Activated T-helper 9 cell treated with anti-CD3 and anti-CD28 coated beads, Interleukin-2, amount 50 U/mL, for 16 hours (primary cell): Measurements from ENCODE around the gene WNT7A.
"Not testable (repeated sequence)": the region's sequence is repeated elsewhere in the genome, so short reads cannot be mapped to it uniquely, and the experiment has no call there.

Experiments
- DNase-seq: peaks from one replicate; pipeline ENCODE4 v3.0.0-alpha.2; 2020; ENCODE audit warnings: low read depth

WNT7A gene

GRCh38 chr3:13879946-13880810 lies at the start of gene WNT7A:
Gene WNT7A, minus strand, starts transcription at chr3:13880071. Its CDS starts 255 bp downstream, at chr3:13879816.
- peak; percentile 50 for DNase-seq

DNA sequence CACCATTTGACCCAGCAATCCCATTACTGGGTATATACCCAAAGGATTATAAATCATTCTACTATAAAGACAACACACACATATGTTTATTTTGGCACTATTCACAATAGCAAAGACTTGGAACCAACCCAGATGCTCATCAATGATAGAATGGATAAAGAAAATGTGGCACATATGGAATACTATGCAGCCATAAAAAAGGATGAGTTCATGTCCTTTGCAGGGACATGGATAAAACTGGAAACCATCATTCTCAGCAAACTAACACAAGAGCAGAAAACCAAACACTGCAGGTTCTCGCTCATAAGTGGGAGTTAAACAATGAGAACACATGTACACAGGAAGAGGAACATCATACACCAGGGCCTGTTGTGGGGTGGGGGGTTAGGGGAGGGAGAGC lies 48.9 kb upstream of the WNT7A start:
- DNase-seq: not testable (repeated sequence)

DNA sequence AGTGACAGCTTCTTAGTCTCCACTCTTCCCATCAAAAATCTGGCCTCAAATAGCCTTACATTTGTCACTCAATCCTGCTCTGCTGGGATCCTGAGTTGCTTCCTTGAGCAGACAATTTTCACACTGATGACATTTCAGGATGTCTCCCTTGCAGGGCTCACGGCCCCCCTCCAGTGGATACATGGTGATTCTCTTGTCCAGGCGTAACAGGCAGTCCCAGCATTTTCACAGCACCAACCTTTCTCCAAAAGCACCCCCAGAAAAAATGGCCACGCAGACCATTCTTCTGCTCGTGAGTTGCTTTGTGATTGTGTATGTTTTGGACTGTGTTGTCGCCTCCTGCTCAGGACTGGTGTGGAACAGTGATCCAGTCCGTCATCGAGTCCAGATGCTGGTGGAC lies 47.4 kb upstream of the WNT7A start:
- no peak for DNase-seq

- no peak for DNase-seq
Measured at GRCh38 chr3:13916375-13916774, 36.5 kb upstream of the WNT7A start.

GRCh38 chr3:13902648-13903238 lies 22.9 kb upstream of the WNT7A start:
- DNase-seq: no peak

DNA sequence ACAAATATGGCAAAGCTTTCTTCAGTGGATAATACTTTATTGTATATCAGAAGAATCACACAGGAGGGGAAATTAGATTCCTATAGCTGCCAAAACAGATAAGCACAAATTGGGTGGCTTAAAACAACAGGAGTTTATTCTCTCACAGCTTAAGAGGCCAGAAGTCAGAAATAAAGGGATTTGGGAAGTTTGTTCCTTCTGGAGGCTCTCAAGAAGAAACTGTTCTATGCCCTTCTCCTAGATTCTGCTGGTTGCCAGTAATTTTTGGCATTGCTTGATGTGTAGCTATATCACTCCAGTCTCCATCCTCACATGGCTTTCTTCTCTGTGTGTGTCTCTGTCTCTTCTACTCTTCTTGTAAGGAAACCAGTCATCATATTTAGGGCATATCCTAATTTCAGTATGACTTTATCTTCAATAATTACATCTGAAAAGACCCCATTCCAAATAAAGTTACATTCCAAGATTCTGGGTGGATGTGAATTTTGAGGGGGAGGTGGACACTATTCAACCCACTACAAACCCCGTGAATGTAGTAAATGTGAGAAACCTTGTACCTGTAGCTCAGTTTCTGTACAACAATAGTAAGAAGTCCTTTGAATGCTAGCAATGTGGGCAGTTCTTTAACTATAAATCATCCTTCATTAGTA lies 22.2 kb upstream of the WNT7A start:
- no peak for DNase-seq

DNA sequence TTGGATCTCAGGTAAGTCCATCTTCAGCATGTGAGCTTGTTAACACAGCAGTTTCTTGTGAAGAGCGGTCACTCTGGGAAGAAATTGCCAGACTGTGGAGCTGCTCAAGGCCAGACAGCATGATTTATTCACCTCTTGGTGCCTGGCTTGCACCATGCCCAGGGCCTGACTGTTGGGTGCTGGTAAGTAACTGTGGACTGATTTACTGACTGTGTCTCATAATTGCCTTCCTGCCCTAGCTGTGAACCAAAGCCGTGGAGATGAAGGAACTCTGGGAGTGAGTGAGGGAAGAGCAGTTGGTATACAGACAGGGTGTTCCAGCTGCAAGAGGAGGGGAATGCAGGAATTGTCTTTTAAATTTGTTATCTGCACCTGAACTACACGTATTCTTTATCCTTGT lies 18.5 kb upstream of the WNT7A start:
- no peak for DNase-seq

GRCh38 chr3:13896473-13897154 lies 16.7 kb upstream of the WNT7A start:
- peak; percentile 28 for DNase-seq

DNA sequence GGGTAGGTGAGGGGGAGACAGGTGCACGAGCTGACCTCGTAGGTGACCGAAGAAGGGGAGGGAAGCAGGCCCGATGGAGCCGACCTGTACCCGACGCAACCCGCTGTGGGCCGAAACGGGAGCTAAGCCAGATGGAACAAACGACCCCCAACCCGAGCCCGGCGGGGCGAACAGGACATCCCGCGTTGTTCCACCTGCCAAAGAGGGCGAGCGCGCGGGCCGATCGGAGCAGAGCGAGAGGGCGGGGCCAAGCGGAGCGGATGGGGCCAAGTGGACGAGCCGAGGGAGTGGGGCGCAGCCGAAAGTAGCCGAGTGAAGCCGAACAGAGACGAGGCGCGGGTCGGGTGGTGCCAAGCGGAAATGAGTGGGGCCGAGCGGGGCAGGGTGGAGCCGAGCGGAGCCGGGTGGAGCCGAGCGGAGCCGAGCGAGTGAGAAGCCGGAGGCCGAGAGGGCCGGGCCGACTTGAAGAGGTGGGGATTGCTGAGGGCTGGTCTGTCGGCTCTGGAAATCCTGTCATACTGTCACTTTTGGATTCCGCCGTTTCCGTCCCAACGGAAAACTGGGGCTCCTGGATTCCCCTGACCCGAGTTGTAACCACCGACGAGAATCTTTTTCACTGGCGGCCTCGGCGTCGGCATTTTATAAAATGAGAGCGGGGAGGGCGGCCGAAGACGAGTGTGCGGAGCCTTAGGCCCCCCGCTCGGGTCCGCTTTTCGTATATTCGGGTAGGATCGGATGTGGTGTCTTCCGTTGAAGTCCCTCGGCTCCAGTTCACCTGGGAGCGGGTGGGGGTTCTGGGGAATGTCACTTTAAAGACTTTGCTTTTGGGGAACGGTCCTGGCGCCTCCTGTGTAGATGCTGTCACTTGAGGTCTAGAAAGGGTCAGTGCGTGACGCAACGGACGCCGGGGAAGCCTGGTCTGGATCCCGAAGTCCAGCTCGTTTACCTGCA lies 15.6 kb upstream of the WNT7A start:
- DNase-seq: peak; percentile 91

DNA sequence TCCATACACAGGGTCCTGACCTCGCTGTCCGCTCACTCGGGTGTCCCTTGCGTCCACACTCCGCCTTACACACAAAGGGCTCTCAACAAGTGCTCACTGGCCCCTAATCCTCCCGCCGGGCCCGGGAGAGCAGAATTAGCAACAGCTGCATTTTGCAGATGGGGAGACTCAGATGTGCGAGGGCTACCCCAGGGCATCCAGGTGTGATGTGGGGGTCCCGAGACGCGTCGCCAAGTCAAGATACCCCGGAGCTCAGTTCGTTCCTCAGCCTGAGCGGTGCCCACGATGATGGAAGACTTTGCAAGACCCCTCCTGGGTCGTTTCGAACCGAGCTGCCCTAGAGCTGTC lies 14.9 kb upstream of the WNT7A start:
- no peak for DNase-seq

DNA sequence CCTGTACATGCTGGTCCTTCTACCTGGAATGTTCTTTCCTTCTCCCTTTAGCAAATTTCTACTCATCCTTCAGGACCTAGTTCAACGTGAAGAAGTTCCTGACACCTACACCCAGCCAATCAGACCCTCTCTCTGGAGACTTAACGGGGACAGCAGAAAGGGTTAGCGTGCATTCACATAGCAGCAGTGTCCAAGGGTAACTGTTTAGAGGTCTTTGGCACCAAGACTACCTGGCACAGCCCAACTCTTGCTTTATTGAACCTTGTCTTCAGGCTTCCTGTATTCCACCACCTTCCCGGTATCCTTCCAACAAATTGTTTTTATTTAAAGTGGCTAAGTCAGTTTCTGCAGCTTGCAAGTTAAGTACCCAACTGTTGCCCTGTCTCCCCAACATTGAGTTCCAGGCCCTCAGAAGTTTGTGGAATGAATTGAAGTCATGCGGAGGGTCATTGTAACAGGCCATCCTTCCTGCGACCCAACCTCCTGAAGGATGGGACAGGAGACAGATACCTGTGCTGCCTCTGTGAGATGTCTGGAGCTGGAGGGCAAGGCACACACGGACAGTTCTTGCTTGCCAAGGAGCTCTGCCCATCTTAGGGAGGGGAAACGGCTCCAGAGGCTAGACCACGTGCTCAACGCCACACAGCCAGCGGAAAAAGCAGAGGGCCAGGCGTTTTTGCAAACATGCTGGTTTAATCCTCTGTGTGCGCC lies 14.4 kb upstream of the WNT7A start:
- DNase-seq: no peak

DNA sequence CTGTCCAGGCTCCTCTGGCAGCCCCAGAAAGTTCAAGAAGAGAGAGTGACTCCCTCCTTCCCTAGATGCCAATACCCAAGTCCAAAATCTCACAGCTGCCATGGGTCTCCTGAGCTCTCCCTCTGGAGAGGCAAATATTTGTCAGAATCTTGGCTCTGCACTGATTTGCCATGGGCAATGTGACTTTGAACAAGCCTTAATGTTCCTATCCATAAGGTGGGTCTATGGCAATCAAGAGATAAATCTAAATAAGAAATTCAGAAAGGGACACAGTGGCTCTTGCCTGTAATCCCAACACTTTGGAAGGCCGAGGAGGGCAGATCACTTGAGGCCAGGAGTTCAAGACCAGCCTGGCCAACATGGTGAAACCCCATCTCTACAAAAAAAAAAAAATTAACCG lies 12.4 kb upstream of the WNT7A start:
- DNase-seq: no peak

GRCh38 chr3:13891492-13892073 lies 11.7 kb upstream of the WNT7A start:
- no peak for DNase-seq

GRCh38 chr3:13891017-13891392 lies 11.1 kb upstream of the WNT7A start:
- no peak for DNase-seq

GRCh38 chr3:13890377-13891016 lies 10.6 kb upstream of the WNT7A start:
- no peak for DNase-seq

DNA sequence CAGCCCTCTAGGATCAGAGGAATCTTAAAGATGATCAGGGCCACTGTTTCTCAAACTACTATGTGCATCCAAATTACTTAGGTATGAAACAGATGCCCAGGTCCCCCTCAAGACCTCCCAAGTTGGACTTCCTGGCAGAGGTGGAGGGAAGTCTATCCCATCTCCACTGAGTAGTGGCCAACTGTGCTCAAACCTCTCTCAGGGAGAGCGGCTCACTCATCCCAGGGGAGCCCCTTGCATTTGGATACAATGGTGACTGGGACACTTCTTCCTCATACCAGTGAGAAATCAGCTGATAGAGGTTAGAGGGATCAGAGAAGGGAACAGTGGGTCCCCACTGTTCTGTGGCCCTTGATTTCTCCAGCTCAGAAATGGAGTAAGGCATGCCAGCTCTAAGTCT lies 8.7 kb upstream of the WNT7A start:
- DNase-seq: no peak

DNA sequence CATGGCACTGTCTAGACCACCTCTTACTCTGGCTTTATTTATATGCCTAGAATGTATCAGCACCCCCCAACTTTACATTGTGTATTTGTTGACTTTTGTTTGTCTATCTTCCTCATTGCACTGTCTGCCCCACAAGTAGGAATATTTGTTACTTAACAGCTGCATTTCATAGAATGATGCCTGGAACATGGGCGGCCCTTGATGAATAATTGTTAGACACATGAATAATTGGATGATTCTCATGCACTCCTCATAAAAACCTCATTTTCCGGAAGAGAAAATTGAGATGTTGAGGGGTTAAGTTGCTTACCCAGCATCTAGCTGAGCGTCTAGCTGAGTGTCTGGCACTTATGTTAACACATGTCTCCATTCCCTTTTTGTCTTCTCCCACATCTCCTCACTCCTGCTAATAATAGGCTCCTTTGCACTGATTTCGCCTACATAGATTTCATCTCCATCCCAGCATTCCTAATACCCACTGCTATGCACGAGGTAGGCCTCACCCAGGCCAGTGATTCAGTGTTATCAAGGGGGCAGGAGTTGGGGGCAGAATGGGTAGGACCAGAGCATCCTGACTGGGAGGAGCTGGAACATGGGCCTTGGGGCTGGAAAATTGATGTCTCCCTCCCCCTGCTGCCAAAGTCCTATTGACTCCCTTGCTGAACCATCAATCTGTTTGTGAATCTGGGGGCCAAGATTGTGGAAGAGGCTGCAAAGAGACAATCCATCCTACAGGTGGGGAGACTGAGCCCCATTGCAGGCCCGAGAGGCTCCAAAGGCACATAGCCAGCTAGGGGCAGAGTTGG lies 7.8 kb upstream of the WNT7A start:
- DNase-seq: no peak

GRCh38 chr3:13886593-13887129 lies 6.8 kb upstream of the WNT7A start:
- DNase-seq: no peak

GRCh38 chr3:13885704-13886010 lies 5.8 kb upstream of the WNT7A start:
- no peak for DNase-seq
